ENCODE measurements around the gene CAMK2D. TPM values are rescaled to one million over a fixed set of nuclear protein-coding genes. Genes with fewer than 3 reads are reported as not detected.

The CAMK2D gene
- total and polyA plus RNA-seq, 7 donors, result 24.3 to 78.1 (median 54.0) TPM

DNA sequence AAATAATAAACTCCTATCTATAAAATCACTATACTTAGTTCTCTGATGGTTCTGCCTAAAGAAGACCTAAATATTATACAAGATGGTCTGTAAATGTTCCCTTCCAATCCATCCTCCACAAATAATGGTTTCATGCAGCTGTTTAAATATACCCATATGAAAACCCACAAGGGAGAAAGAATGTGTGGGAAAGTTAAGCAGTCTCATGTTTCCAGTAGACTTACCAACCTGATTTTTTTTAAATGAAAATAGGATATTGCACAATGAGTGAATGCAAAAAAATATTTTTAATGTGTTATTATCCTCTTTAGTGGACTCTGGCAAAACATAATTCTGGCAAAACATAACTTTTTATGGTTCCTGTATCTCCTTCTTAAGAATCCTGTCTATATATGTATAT, 23.3 kb downstream of the CAMK2D start:
- Histone ChIP-seq H3K27ac (no peak overlapping the region), H3K27me3 (no peaks in the 10 kb centered on the region), H3K4me3 (no peak overlapping the region), H3K9me3 (no peaks in the 10 kb centered on the region), H3K4me1 (peaks cover 0 to 30% (median 8%) of the 10 kb centered on the region in 4 donors), H3K36me3 (no peaks in the 10 kb centered on the region)
- TF ChIP-seq POLR2AphosphoS5 (IDR thresholded peaks at IDR 0.05) (no peak), EP300 (IDR thresholded peaks at IDR 0.05) (no peak), CTCF (IDR thresholded peaks at IDR 0.05) (no peak), POLR2A (IDR thresholded peaks at IDR 0.05) (no peak)
- no peak for DNase-seq
- intact Hi-C loops (cut with DNase I), result no loop called here

- H3K4me1 ChIP-seq, result peaks cover 0 to 21% (median 7%) of the 10 kb centered on the region in 4 donors
- no peak for DNase-seq
- H3K27ac ChIP-seq, result no peak overlapping the region
- H3K4me3 ChIP-seq, result no peak overlapping the region
- H3K27me3 ChIP-seq, result no peaks in the 10 kb centered on the region
- TF ChIP-seq EP300 (IDR thresholded peaks at IDR 0.05) (no peak), CTCF (IDR thresholded peaks at IDR 0.05) (no peak), POLR2AphosphoS5 (IDR thresholded peaks at IDR 0.05) (no peak), POLR2A (IDR thresholded peaks at IDR 0.05) (no peak)
- intact Hi-C loops (cut with DNase I), result no loop called here
- no peaks in the 10 kb centered on the region for H3K9me3 ChIP-seq
- no peaks in the 10 kb centered on the region for H3K36me3 ChIP-seq
Measured at GRCh38 chr4:113733685-113734084, 27.9 kb downstream of the CAMK2D start.

- Histone ChIP-seq H3K9me3 (no peaks in the 10 kb centered on the region), H3K4me1 (peaks cover 0 to 15% (median 5%) of the 10 kb centered on the region in 4 donors), H3K4me3 (no peak overlapping the region), H3K36me3 (no peaks in the 10 kb centered on the region), H3K27me3 (no peaks in the 10 kb centered on the region), H3K27ac (no peak overlapping the region)
- TF ChIP-seq CTCF (IDR thresholded peaks at IDR 0.05), result no peak
- TF ChIP-seq POLR2AphosphoS5 (IDR thresholded peaks at IDR 0.05), result no peak
- no peak for TF ChIP-seq POLR2A (IDR thresholded peaks at IDR 0.05)
- no peak for TF ChIP-seq EP300 (IDR thresholded peaks at IDR 0.05)
- no peak for DNase-seq
- WGBS, 2 donors, result 78 to 89% methylated on average over 1 of the region's 1 CpG
- intact Hi-C loops (cut with DNase I), result no loop called here
Measured at GRCh38 chr4:113732967-113733527, 28.5 kb downstream of the CAMK2D start.

DNA sequence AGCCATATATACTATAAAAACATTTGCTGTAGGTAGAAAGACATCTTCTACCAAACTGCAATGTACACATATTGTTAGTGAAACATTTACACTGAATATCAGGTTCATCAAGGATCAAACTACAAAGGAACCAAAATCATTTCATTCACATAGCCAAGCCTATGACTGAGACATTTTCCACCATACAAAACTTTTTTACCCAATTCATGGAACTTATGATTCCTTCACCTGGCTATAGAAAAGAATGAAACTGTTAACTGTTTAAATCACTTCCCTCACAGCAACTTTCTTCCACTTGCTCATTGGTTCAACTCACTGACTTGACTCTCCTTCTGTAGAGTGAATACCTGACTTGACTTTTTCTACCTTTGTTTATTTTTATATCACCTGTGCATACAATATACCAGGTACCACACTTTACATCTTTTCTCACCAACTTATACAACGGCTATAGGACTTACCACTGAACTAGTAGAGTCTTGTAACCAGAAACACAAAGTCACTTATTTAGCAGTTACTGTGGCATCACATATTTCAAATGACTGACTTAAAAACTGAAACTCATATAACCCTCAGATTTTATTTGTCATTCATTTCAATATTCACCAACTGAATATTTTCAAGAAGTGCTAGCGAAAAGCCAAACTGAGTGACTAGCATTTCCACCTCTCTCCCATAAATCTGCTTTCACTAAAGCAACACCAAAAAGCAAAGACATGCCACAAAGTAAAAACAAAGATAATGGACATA, 30.9 kb downstream of the CAMK2D start:
- WGBS, 2 donors, result 91 to 95% methylated on average over 2 of the region's 2 CpGs
- Histone ChIP-seq H3K27me3 (no peaks in the 10 kb centered on the region), H3K4me1 (peaks cover 0 to 30% (median 8%) of the 10 kb centered on the region in 4 donors), H3K4me3 (no peak overlapping the region), H3K27ac (no peak overlapping the region), H3K36me3 (no peaks in the 10 kb centered on the region), H3K9me3 (no peaks in the 10 kb centered on the region)
- no peak for DNase-seq
- no peak for TF ChIP-seq POLR2A (IDR thresholded peaks at IDR 0.05)
- TF ChIP-seq POLR2AphosphoS5 (IDR thresholded peaks at IDR 0.05), result no peak
- no peak for TF ChIP-seq EP300 (IDR thresholded peaks at IDR 0.05)
- TF ChIP-seq CTCF (IDR thresholded peaks at IDR 0.05), result no peak
- intact Hi-C loops (cut with DNase I), result no loop called here

Measured in sigmoid colon (tissue), 7 donors.